Measurements from ENCODE around the gene NECAB3. TPM values are rescaled to one million over a fixed set of nuclear protein-coding genes. Genes with fewer than 3 reads are reported as not detected.

The NECAB3 gene
- total and polyA plus RNA-seq, 2 of the 13 experiments (the other 11 are each of a cell fraction or from before 2014, with no cell fraction given) = 61.5 to 65.5 TPM

GRCh38 chr20:33688938-33689424 is 14.8 kb upstream of the NECAB3 start (continued):
- TF ChIP-seq IKZF5 (CRISPR knock-in tag; IDR thresholded peaks at IDR 0.05) = no peak
- peak; percentile 82; the same call in 1 of the 2 replicates for TF ChIP-seq ZNF605 (CRISPR knock-in tag; IDR thresholded peaks at IDR 0.05)
- no peak for TF ChIP-seq KIAA2018 (CRISPR knock-in tag; IDR thresholded peaks at IDR 0.05; ENCODE audit: borderline replicate concordance)
- TF ChIP-seq HMG20A (CRISPR knock-in tag; IDR thresholded peaks at IDR 0.05; ENCODE audit: borderline replicate concordance) = no peak
- TF ChIP-seq HOXA7 (CRISPR knock-in tag; IDR thresholded peaks at IDR 0.05) = no peak
- TF ChIP-seq ZNF749 (CRISPR knock-in tag; IDR thresholded peaks at IDR 0.05; ENCODE audit: borderline replicate concordance) = no peak
- no peak for TF ChIP-seq ZNF678 (CRISPR knock-in tag; IDR thresholded peaks at IDR 0.05)
- TF ChIP-seq RXRB (CRISPR knock-in tag; IDR thresholded peaks at IDR 0.05; ENCODE audit: borderline replicate concordance) = peak; percentile 44; the same call in 1 of the 2 replicates
- TF ChIP-seq CEBPB (IDR thresholded peaks at IDR 0.05; ENCODE audit: borderline replicate concordance, low read depth, low read length) = no peak
- no peak for TF ChIP-seq RBM39 (IDR thresholded peaks at IDR 0.05; ENCODE audit: low read depth, low read length, poor library complexity, severe bottlenecking)
- TF ChIP-seq PREB (CRISPR knock-in tag; IDR thresholded peaks at IDR 0.05) = no peak
- peak; percentile 31; the same call in 1 of the 2 replicates for TF ChIP-seq TFAP4 (IDR thresholded peaks at IDR 0.05; ENCODE audit: borderline replicate concordance, low read depth)
- no peak for TF ChIP-seq NFRKB (IDR thresholded peaks at IDR 0.05)
- peak; percentile 94 for TF ChIP-seq GATA4 (IDR thresholded peaks at IDR 0.05; ENCODE audit: borderline replicate concordance, low read depth)
- TF ChIP-seq CCDC6 (CRISPR knock-in tag; IDR thresholded peaks at IDR 0.05) = no peak
- TF ChIP-seq USF2 (IDR thresholded peaks at IDR 0.05; ENCODE audit: low read depth, low read length) = no peak
- no peak for TF ChIP-seq USF2 (CRISPR knock-in tag; IDR thresholded peaks at IDR 0.05; ENCODE audit: borderline replicate concordance)
